Measurements from ENCODE around the gene UPK3BL1.
"Not testable (repeated sequence)": the region's sequence is repeated elsewhere in the genome, so short reads cannot be mapped to it uniquely, and the experiment has no call there.

UPK3BL1 gene

DNA sequence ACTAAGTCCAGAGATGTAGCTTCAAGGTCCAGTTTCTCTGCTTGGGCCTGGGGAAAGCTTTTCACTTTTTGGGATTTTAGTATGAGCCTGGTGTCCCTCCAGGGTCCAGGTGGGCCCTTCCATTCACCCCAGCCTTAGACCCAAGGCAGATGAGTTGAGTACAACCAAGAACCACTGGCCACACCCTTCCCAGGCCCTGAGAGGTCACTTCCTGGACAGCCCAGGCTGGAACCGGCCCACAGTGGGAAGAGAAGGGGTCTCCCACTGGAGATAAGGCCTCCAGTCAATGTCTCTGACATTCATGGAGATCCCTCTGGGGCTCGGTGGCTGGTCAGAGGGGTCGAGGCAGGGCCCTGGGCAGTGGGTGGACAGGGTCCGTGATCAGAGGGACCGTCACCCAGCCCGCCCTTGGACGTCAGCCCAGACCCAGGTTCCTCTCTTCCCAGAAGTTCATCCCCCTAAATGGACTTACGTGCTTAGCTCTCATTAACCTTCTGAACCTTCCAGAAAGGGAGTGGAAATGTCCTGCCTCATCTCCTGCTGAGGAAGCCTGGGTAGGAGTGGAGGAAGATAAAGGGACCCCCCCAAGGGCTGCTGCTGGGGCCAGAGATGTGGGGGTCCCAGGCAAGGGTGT, 15.2 kb downstream of the UPK3BL1 start:
- DNase-seq, result not testable (repeated sequence)

DNA sequence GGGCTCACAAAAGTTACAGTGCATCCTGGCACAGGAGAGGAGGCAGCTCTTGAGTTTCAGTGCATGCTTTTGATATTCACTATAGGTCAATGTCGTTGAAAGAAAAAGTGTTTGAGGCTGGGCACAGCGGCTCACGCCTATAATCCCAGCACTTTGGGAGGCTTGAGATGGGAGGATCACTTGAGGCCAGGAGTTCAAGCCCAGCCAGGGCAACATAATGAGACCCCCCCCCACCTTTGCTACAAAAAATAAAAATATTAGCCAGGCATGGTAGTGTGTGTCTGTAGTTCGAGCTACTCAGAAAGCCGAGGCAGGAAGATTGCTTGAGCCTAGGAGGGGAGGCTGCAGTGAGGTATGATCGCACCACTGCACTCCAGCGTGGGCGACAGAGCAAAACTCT, 24.5 kb downstream of the UPK3BL1 start:
- not testable (repeated sequence) for DNase-seq

DNA sequence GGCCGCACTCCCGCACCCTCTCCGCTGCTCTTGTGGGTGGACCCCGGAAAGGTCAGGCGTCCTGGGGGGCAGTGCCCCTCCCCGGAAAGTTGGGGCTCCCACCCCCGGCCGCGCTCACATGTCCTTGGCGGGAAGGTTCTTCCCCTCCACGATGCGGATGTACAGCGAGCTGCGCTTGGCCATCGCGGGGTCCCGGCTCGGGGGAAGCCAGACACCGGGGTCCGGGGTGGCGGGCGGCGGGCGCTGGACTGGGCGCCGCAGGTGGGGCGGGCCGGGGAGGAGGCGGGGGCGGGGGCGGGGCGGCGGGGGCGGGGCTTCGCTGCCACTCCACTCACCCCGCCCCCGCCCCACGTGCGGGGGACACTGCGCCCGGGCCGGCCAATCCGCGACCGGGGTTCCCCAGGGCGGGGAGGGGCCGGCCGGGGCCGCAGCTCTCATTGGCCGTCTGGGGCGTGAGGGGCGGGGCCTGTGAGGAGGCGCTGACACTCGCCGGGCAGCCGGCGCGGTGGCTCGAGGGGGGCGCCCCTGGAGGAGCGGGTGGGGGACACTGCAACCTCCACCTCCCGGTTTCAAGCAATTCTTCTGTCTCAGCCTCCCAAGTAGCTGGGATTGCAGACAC, 26.0 kb downstream of the UPK3BL1 start, which contains the start of gene RASA4:
RASA4 (minus strand) TSS at position 250 of the 619 bp plus-strand sequence; CDS start at position 183, 67 bp downstream.
- peak; percentile 2 for DNase-seq

DNA sequence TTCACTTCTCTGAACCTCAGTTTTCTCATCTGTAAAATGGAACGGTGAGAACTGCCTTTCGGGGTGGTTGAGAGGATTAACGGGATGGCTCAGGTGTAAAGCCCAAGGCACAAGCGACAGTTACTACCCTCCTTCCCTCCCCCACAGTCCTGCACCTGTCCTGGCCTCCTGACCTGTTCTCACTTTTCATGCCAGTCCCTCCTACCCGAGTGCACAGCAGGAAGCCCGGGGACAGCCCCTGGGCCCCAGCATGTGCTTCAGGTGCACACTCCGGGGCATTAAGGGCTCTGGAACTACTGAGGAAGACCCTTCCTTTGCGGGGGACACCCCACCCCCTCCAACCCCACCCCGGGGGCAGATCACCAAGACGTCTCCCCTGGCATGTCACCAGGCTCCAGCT, 26.7 kb downstream of the UPK3BL1 start:
- not testable (repeated sequence) for DNase-seq

DNA sequence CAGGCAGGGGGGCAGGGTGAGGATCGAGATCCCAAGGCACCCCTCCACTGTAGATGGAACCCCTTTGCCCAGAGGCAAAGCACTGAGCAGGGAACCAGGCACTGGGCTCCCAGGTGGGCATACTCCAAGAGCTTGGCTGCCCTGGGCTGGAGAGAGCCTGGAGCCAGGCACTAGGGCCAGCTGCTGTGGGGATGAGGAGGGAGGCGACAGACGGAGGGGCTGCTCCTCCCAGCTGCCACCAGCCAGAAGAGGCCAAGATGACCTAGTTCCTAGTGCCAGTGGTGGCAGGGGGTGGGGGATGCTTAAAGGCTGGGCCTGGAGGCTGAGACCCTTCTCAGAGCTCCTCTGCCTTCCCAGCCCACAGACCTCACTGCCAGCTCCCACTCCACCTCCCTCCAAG, 27.7 kb downstream of the UPK3BL1 start:
- not testable (repeated sequence) for DNase-seq

DNA sequence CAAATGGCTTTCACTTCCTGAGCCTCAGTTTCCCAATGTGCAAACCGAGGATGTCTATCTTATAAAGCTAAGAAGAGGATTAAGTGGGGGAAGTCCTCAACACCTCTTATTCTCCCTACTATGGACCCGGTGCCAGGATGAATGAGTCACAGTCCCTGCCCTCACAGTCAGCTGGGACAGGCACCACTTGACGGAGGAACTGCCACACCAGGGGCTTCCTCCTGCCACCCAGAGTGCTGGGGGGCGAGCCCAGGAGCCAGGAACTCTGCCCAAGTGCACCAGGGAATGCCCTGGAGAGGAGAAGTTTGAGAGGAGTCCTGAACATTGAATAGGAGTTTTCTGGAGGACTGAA, 28.3 kb downstream of the UPK3BL1 start:
- not testable (repeated sequence) for DNase-seq

DNA sequence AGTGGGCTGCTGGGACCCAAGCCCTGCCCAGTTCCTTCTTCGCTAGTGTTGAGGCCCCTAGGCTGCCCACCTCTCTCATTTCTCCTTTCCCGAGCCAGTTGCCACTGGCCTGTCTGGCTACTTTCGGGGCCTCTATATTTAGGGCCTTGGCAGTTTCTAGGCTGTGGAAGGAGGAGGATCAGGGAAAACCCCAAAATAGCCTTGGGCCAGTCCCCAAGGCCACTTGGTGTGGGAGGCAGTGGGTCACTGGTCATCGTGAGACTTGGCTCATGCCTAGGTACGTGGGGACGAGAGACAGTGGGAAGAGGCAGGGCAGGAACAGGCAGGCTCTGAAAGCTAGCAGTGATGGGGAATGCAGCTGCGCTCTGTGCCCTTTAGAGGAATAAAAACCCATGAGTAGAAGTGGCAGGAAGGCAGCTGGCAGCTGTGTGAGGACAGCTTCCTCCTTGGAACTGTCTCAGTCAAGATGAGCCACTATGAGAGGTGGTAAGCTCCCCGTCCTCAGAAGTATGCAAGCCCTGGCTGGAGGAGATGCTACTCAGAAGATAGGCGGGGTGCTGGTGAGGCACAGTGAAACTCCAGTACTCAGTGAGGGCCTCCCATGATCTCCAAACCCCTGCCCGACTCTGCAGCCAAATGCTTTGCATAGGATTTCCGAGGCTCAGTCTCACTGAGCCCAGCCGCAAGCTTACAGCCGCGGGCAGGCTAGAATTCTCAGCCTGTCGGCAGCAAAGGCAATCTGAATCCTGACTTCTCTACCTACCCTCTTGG, 28.8 kb downstream of the UPK3BL1 start:
- DNase-seq, result not testable (repeated sequence)

DNA sequence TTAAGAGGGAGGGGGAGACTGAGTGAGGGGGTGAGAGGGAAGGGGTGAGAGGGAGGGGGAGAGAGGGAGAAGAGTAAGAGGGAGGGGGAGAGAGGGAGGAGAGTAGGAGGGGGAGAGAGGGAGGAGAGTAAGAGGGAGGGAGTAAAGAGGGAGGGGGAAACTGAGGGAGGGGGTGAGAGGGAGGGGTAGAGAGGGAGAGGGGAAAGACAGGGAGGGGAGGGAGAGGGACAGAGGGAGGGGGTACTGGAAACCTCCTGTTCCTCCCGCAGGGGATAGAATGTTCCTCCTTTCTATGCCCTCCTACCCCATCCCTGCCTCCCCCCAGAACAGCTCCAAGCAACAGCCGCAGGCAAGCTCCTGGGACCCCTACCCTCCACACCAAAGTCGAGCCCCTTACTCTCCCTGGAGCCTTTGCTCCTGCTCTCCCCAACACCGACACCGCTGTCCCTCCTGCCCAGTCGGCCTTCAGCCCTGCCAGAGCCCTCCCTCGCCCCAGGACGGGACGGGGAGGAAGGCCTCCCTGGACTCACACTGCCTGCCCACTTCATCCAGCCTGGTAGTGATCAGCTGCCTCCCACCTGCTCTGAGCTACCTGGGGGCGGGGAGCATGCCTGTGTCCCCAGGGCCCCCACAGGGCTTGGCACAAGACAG, 30.8 kb downstream of the UPK3BL1 start:
- peak; percentile 22 for DNase-seq

DNA sequence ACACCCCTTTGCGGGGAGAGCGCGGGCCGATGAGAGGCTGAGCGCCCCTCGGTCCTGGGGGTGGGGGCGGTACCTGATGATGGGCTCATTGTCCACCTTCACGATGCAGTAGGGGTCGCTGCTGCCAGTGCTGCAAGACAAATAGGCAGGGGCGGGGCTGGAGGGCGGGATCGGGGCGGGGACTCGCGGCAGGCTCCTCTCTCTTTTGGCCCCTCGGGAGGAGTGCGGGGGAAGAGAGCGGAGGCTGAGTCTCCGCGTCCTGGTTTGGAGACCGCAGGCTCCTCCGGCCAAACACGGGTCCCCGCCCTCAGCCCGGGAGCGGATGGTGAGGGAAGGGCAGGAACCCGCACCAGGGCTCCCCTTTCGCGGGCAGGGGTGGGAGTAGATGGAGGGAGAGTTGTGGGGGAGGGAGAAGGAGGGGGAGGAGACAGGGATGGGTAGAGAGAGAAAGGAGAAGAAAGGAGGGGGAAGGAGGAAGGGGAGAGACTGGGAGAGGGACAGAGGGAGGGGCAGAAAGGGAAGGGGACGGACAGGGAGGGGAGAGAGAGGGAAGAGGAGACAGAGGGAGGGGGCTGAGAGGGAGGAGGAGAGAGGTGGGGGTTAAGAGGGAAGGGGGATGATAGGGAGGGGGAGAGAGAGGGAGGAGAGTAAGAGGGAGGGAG, 31.4 kb downstream of the UPK3BL1 start:
- DNase-seq, result not testable (repeated sequence)

DNA sequence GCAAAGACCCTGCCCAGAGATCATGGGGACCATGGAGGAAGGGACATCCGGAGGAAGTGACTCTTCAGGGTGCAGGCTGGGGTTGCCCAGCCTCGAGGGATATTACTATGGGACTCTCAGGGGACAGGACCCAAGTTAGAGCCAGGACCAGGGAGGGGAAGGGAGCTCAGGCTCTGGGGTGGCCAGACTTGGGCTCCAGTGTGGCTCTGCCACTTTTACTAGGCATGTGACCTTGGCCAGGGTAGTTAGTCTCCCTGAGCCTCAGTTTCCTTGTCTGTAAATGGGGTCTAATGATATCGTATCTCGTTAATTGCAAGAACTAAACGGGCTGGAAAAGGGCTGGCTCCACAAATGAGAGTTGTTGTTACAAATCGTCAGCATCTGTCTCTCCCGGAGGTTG, 32.1 kb downstream of the UPK3BL1 start:
- DNase-seq, result not testable (repeated sequence)

DNA sequence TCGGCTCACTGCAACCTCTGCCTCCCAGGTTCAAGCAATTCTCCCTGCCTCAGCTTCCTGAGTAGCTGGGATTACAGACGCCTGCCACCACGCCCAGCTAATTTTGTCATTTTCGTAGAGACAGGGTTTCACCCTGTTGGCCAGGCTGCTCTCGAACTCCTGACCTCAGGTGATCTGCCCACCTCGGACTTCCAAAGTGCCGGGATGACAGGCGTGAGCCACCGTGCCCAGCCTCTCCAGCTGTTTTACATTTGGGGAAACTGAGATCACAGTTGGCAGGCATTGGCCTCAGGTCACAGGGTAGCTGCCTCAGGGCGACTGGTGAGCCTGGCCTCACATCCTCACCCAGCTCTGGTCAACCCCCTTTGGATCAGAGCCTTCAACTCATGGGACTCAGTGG, 32.9 kb downstream of the UPK3BL1 start:
- DNase-seq, result not testable (repeated sequence)

DNA sequence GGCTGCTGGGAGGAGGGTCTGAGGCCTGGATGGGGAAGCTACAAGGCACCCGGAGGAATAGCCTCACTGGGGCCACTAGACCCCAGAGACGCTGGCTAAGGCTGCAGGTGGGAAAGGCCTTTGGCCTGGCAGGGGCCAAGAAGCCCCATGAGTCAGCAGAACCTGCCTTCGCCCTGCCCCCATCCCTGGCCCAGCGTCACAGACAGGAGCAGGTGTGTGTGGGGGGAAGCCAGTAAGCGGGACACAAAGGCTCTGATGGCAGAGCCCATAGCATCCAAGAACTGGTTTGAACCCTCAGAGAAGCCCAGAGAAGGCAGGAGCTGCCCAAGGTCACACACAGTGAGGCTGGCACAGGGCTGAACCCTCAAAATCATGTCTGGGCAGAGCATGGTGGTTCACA, 35.7 kb downstream of the UPK3BL1 start:
- not testable (repeated sequence) for DNase-seq

DNA sequence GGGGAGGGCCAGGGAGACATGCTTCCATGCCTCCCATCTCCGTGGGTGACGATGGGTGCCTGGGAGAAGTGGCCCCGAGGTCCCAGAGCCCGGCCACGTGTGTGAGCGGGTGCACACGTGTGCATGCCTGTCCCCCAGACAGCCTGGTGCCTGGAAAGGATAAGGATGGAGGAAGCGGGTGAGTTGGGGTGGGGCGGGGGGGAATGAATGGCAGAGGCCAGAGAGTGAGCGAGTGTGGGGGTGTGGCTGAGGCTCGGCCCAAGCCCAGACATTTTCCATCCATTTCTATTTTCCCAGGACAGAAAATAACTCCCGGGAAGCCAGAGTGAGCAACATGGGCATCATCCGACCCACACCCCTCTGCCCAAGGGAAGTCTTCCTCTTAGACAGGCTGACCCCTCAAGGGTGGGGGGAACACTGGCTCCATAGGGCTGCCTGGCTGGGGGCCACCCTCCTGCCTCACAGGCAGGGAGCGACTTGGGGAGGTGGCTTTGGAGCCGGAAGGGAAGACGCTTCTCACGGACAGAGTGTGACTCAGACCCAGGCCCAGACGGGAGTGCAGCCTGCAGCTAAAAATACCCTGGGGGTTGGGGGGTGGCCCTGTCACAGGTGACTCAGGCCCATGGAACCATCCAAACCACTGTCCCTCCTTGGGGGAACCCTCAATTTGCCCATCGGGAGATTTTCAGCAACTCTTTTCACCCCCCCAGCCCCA, 38.0 kb downstream of the UPK3BL1 start:
- not testable (repeated sequence) for DNase-seq

DNA sequence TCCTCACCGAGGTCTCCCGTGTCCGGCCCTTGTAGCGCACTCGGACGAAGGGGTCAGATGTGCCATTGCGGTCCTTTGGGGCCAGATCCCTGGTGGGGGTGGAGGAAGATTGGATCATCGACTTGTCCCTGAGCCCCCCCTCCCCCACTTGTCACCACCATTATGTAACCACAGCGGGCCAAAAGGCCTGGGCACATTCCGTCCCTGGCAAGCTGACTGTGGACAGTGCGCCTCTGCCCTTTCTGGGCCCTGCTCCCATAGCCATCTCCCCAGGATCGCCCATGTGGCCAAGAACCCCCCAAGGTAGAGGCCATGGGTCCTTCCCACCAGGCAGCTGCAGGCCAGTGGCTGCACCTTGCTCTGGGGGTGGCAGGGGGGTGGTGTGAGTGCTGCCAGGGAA, 40.3 kb downstream of the UPK3BL1 start:
- not testable (repeated sequence) for DNase-seq

DNA sequence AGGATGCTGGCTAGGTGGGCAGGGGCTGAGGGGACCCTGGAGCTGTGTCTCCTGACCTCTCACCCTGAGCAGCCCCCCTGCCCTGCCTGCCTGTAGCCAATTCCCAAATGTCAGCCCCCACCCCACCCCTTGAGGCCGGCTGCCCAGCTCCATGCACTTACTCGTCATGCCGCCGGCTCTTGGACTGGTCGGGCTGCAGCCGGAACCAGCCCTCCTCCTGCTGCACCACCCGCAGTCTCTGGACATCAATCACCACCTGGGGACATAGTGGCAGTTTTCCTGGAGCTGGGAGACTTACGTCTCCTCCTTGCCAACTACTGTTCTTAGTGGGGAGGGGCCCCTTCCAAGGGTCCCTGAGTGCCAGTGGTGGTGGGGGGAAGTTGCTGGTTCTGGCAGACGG, 42.9 kb downstream of the UPK3BL1 start:
- not testable (repeated sequence) for DNase-seq

DNA sequence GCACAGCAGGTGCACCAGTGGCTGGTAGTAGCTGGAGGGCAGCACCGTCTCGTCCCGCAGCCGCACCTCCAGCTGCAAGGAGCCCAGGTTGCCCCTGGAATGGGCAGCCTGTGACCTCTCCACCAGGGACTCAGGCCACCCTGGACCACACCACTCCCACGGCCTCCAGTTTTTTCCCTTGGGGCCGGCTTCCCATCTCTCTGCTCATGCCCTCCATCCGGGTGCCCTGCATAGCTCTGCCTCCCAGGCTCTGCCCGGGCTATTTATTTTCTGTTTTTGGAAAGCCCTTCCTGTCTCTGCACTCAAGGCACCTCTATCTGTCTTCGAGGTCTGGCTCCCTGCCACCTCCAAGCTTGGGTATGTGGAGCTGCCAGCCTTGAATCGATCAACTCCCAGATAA, 46.6 kb downstream of the UPK3BL1 start:
- not testable (repeated sequence) for DNase-seq

DNA sequence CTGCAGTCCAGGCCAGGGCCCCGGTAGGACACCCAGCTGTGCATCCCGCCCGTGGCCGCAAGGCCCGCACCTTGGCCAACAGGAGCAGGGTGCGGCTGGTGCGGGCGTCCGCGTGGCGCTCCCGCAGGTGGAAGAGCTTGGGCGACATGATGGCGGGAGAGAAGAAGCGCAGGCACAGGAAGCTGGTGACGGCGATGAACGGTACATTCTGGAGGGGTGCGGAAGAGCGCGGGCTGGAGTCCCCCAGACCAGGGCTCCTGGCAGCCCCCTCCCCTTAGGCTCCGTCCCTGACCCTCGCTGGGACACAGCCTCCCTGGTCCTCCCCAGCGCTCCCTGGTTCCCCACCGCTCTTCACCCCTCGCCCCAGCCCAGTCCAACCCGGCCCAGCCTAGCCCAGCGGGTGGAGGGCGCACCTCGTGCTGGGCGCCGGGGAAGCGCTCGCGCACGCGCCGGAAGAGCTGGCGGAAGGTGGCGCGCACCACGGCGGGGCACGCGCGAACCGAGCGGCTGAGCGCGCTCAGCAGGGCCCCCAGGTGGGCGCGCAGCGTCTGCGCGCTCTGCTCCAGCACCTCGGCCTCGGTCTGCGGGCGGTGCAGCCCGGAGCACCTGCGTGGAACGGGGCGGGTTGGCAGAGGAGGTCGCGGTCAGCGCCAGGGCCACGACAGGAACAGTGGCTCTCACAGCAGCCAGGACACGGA, 48.8 kb downstream of the UPK3BL1 start:
- not testable (repeated sequence) for DNase-seq

DNA sequence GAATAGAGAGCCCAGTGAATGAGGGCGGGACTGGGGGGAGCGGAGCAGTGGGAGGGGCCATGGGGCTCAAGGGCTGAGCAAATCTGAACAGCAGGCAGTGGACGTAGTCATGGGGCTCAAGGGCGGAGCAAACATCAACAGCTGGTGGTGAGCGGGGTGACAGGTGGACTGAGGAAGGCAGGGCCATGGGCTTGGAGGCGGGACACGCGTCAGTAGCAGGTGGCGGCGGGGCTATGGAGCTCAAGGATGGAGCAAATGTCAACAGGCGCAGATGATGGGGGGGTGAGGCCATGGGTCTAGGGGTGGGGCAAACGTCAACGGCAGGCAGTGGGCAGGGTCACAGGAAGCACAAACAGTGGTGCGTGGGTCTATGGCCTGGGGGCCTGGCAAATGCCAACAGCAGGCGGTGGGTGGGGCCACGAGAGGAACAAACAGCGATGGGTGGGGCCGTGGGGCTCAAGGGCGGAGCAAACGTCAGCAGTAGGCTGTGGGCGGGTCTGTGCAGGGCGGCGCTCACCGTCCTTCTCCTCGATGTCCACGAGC, 50.0 kb downstream of the UPK3BL1 start:
- DNase-seq, result not testable (repeated sequence)

DNA sequence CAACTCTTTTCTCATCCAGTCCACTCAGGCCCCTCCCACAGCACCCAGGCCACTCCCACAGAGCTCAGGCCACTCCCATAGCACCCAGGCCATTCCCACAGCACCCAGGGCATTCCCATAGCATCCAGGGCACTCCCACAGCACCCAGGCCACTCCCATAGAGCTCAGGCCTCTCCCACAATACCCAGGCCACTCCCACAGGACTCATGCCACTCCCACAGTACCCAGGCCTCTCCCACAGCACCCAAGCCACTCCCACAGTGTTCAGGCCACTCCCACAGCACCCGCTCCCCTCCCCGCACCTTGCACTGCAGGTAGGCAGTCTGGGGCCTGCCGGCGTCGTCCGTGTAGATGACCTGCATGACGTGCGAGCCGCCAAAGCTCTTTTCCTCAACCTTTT, 52.7 kb downstream of the UPK3BL1 start:
- not testable (repeated sequence) for DNase-seq
